Measurements from ENCODE around the gene ZBTB16.

ZBTB16 gene

DNA sequence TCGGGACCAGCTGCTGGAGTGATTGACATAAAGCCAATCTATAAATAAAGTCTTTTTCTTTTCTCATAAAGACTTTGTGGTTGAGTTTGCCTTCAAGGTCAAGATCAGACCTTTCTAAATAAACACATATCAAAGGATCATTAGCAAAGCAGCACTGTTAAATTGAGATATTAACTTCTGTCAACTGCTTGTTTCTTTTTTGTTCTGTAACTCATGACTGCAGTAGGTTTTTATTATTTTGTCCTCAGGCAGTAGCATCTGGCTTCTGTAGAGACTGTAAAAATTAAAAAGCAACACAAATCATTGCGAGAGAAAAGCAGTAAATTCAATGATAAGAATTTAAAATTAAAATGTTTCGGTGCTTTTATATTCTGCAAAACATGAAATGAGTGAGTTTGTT lies 159.0 kb downstream of the ZBTB16 start:
- Histone ChIP-seq H3K4me3 (replicated peaks; ENCODE audit: low read depth, low read length) (no peak overlapping the region), H3K36me3 (ENCODE audit: control insufficient read depth, insufficient read depth, low read length) (no peaks in the 10 kb centered on the region), H3K27me3 (replicated peaks; ENCODE audit: control insufficient read depth, insufficient read depth, low read length) (peaks cover 1% of the 10 kb centered on the region)
- TF ChIP-seq, protein P1, sequence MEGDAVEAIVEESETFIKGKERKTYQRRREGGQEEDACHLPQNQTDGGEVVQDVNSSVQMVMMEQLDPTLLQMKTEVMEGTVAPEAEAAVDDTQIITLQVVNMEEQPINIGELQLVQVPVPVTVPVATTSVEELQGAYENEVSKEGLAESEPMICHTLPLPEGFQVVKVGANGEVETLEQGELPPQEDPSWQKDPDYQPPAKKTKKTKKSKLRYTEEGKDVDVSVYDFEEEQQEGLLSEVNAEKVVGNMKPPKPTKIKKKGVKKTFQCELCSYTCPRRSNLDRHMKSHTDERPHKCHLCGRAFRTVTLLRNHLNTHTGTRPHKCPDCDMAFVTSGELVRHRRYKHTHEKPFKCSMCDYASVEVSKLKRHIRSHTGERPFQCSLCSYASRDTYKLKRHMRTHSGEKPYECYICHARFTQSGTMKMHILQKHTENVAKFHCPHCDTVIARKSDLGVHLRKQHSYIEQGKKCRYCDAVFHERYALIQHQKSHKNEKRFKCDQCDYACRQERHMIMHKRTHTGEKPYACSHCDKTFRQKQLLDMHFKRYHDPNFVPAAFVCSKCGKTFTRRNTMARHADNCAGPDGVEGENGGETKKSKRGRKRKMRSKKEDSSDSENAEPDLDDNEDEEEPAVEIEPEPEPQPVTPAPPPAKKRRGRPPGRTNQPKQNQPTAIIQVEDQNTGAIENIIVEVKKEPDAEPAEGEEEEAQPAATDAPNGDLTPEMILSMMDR (IDR thresholded peaks at IDR 0.05; ENCODE audit: insufficient read depth, low read length, poor library complexity, severe bottlenecking): no peak
- DNase-seq (ENCODE audit: extremely low read depth, insufficient read length): no peak

DNA sequence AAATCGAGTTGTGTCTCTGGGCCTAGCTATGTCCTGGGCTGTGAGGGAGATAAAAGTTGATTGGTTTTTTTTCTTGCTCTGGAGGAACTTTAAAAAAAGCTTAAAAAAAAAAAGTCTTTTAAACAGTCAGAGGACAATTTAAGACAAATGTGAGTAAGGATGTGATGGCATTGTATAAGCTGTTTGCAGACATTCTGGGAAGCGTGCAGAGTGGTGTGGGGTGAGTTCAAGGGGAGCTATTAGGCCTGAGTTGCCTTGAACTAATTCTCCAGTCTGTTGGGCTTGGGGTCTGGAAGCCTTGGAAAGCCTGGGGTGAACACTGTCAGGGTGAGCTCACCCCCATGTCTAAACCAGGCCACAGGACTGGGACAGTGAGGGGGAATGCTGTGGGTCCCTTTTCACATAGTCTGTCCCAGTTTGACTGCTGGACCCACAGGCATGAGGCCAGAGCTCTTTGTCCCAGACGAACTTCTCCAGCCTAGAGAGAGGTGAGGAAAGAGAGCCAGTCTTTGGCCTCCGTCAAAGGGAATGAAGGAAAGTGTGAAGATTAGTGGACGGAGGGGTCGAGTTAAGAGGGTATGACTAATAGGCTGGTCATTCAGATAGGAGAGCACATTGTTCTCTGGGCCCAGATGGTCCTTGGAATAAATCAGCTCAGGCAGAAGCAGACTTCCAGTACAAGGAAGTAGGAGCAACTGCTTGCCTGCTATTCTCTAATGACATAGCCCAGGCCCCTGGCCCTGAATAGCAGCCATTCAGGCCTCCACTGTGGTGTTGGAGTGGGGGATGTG lies 160.2 kb downstream of the ZBTB16 start:
- DNase-seq (ENCODE audit: extremely low read depth, insufficient read length): no peak
- H3K27me3 ChIP-seq (replicated peaks; ENCODE audit: control insufficient read depth, insufficient read depth, low read length): peaks cover 1% of the 10 kb centered on the region
- H3K36me3 ChIP-seq (ENCODE audit: control insufficient read depth, insufficient read depth, low read length): no peaks in the 10 kb centered on the region
- H3K4me3 ChIP-seq (replicated peaks; ENCODE audit: low read depth, low read length): no peak overlapping the region
- TF ChIP-seq, protein P1 (IDR thresholded peaks at IDR 0.05; ENCODE audit: insufficient read depth, low read length, poor library complexity, severe bottlenecking): no peak

DNA sequence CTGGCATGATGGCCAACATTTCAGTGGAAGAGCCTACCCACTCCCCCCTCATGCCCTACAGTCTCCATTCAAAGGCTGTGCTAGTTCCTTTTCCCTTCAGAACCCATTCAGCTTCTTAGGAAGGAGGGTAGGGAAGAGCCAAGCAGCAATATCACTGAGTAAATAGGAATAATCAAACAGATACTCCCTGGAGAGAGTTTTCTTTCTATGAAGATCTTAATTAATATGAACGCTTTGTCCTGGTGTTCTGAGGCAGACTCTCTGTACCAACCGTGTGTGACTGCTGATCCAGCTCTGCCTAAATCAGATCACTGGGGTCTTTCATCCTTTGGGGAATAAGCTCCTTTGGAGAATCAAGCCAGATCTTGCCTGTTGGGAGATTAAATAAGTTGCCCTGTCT lies 161.5 kb downstream of the ZBTB16 start:
- Histone ChIP-seq H3K4me3 (replicated peaks; ENCODE audit: low read depth, low read length) (no peak overlapping the region), H3K27me3 (replicated peaks; ENCODE audit: control insufficient read depth, insufficient read depth, low read length) (peaks cover 1% of the 10 kb centered on the region; the same call in 1 of the 2 replicates), H3K36me3 (ENCODE audit: control insufficient read depth, insufficient read depth, low read length) (no peaks in the 10 kb centered on the region)
- TF ChIP-seq, protein P1 (IDR thresholded peaks at IDR 0.05; ENCODE audit: insufficient read depth, low read length, poor library complexity, severe bottlenecking): no peak
- no peak for DNase-seq (ENCODE audit: extremely low read depth, insufficient read length)

DNA sequence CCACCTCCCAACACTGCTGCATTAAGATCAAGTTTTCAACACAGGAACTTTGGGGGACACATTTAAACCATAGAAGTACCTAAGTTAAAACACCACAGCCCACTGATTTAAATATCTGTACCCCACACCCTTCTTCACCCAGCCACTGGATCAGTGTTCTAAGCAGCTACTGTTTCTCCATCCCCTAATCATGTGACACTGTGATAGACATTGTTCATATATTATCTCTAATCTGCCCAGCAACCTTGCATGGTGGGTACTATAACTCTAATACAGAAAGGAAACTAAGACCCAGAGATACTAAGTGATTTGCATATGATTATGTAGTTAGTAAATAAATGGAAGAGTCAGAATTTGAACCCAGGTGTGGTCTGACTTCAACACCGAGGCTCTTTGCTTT lies 166.2 kb downstream of the ZBTB16 start:
- DNase-seq (ENCODE audit: extremely low read depth, insufficient read length): no peak
- H3K36me3 ChIP-seq (ENCODE audit: control insufficient read depth, insufficient read depth, low read length): no peaks in the 10 kb centered on the region
- TF ChIP-seq, protein P1 (IDR thresholded peaks at IDR 0.05; ENCODE audit: insufficient read depth, low read length, poor library complexity, severe bottlenecking): no peak

DNA sequence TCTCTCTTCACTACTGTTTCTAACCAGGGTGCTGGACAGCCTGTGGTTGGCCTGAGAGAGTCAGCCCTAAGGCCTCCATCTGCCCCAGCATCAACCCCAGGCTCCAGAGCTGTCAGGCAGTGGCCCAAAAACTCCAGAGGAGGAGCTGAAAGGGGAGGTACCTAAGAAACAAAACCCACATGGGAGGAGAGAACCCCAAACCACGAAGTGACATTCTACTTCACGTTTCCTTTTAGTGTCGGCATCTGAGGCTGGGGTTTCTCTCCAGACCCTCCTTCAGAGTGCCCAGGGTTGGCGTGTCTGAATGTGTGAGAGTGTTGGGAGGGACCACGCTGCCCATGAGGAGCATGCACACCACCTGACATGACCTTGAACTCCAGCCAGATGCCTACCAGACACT lies 166.8 kb downstream of the ZBTB16 start:
- TF ChIP-seq, protein P1 (IDR thresholded peaks at IDR 0.05; ENCODE audit: insufficient read depth, low read length, poor library complexity, severe bottlenecking): no peak
- no peak overlapping the region for H3K4me3 ChIP-seq (replicated peaks; ENCODE audit: low read depth, low read length)
- no peak for DNase-seq (ENCODE audit: extremely low read depth, insufficient read length)
- H3K27me3 ChIP-seq (replicated peaks; ENCODE audit: control insufficient read depth, insufficient read depth, low read length): no peaks in the 10 kb centered on the region; the same call in 1 of the 2 replicates
- H3K36me3 ChIP-seq (ENCODE audit: control insufficient read depth, insufficient read depth, low read length): no peaks in the 10 kb centered on the region

More for the DNA sequence above, 166.2 kb downstream of the ZBTB16 start:
- Histone ChIP-seq H3K27me3 (replicated peaks; ENCODE audit: control insufficient read depth, insufficient read depth, low read length) (no peaks in the 10 kb centered on the region; the same call in 1 of the 2 replicates), H3K4me3 (replicated peaks; ENCODE audit: low read depth, low read length) (no peak overlapping the region)
